Cardiac septum (tissue), 1 donor: ENCODE data around the gene DNAAF8. TPM values are rescaled to one million over a fixed set of nuclear protein-coding genes. Genes with fewer than 3 reads are reported as not detected.

Experiments
- DNase-seq: peaks from one replicate; pipeline ENCODE4 v3.0.0-alpha.2; 2020; ENCODE audit warnings: low spot score
- intact Hi-C: fragments of 100-400 bp; cut with DNase I; formaldehyde crosslinking; loops from one replicate; pipeline ENCODE4 v1.14.0; 2022
- total RNA-seq: library from RNA; stranded (reverse); fragmentation: NEBNext Ultra II Directional; extraction: Animal tissue kit (Norgen Biotek cat#: 25700); gene quantifications from one replicate; pipeline ENCODE4 v1.2.1, GENCODE V29; 2021
- donor health status: DM: no; HTN: no; CAD: no.

Gene DNAAF8
- total RNA-seq, 1 donor from 2014 or later, result 0.65 TPM

GRCh38 chr16:4693956-4694641 is 40.2 kb upstream of the DNAAF8 start:
- DNase-seq, result peak; percentile 75
- intact Hi-C loops, result loop anchor here (5.0 to 10.0 kb wide), 2 partner anchors 111 to 263 kb away; partner anchors contain the start of genes ROGDI and SEC14L5

- intact Hi-C loops, result loop anchor here (5.0 to 10.0 kb wide), 2 partner anchors 110 to 262 kb away; partner anchors contain the start of genes ROGDI and SEC14L5
- DNase-seq, result peak; percentile 72
Observed at GRCh38 chr16:4694642-4695451, 39.5 kb upstream of the DNAAF8 start.

- peak; percentile 50 for DNase-seq
- intact Hi-C loops, result loop anchor here (10.0 kb wide), 1 partner anchor 109 kb away; the partner anchor contains the start of gene ROGDI
Observed at GRCh38 chr16:4695473-4696171, 38.7 kb upstream of the DNAAF8 start.

- intact Hi-C loops, result loop anchor here (10.0 kb wide), 1 partner anchor 108 kb away; the partner anchor contains the start of gene ROGDI
- peak; percentile 54 for DNase-seq
Observed at GRCh38 chr16:4696172-4696904, 38.0 kb upstream of the DNAAF8 start.

GRCh38 chr16:4696905-4697847 is 37.2 kb upstream of the DNAAF8 start:
- intact Hi-C loops, result loop anchor here (10.0 kb wide), 1 partner anchor 108 kb away; the partner anchor contains the start of gene ROGDI

GRCh38 chr16:4697848-4698291 is 36.5 kb upstream of the DNAAF8 start:
- intact Hi-C loops, result loop anchor here (10.0 kb wide), 1 partner anchor 107 kb away; the partner anchor contains the start of gene ROGDI
- DNase-seq, result peak; percentile 67

More at GRCh38 chr16:4696905-4697847, 37.2 kb upstream of the DNAAF8 start:
- DNase-seq, result peak; percentile 69

- DNase-seq, result peak; percentile 71
- intact Hi-C loops, result loop anchor here (10.0 kb wide), 1 partner anchor 106 kb away; the partner anchor contains the start of gene ROGDI
Observed at GRCh38 chr16:4698321-4699045, 35.9 kb upstream of the DNAAF8 start.

- DNase-seq, result peak; percentile 41
- intact Hi-C loops, result loop anchor here (10.0 kb wide), 1 partner anchor 106 kb away; the partner anchor contains the start of gene ROGDI
Observed at GRCh38 chr16:4699046-4699556, 35.2 kb upstream of the DNAAF8 start.

GRCh38 chr16:4700380-4700996 is 33.8 kb upstream of the DNAAF8 start:
- peak; percentile 17 for DNase-seq

GRCh38 chr16:4700997-4701743 is 33.2 kb upstream of the DNAAF8 start:
- DNase-seq, result peak; percentile 76
- intact Hi-C loops, result no loop called here

More at GRCh38 chr16:4700380-4700996, 33.8 kb upstream of the DNAAF8 start:
- intact Hi-C loops, result no loop called here

- intact Hi-C loops, result no loop called here
- DNase-seq, result peak; percentile 68
Observed at GRCh38 chr16:4701791-4702465, 32.4 kb upstream of the DNAAF8 start.

GRCh38 chr16:4702466-4702808 is 31.9 kb upstream of the DNAAF8 start:
- peak; percentile 14 for DNase-seq
- intact Hi-C loops, result no loop called here

GRCh38 chr16:4703906-4704305 is 30.4 kb upstream of the DNAAF8 start:
- peak; percentile 41 for DNase-seq
- intact Hi-C loops, result no loop called here

GRCh38 chr16:4704491-4704890 is 29.8 kb upstream of the DNAAF8 start:
- intact Hi-C loops, result no loop called here
- peak; percentile 41 for DNase-seq

GRCh38 chr16:4704913-4705312 is 29.4 kb upstream of the DNAAF8 start:
- intact Hi-C loops, result no loop called here
- DNase-seq, result peak; percentile 38
